Measurements from ENCODE around the gene PIGU. TPM values are rescaled to one million over a fixed set of nuclear protein-coding genes. Genes with fewer than 3 reads are reported as not detected.

The PIGU gene
- total and polyA plus RNA-seq, 4 donors = 6.5 to 17.3 (median 10.6) TPM

GRCh38 chr20:34574861-34575260, 102.0 kb downstream of the PIGU start:
- DNase-seq = no peak
- intact Hi-C loops (cut with DNase I) = no loop called here
- Histone ChIP-seq H3K4me1 (ENCODE audit: control insufficient read depth in 1 of 2, insufficient read depth in 2 of 2, low read length in 2 of 2) (no peaks in the 10 kb centered on the region), H3K27ac (ENCODE audit: low read depth in 1 of 2, low read length in 2 of 2) (no peak overlapping the region), H3K9me3 (ENCODE audit: control insufficient read depth, low read length) (no peaks in the 10 kb centered on the region), H3K4me3 (ENCODE audit: low read length in 2 of 2) (no peak overlapping the region), H3K36me3 (ENCODE audit: control insufficient read depth in 1 of 2, insufficient read depth in 2 of 2, low read length in 1 of 2) (peaks cover 0 to 10% of the 10 kb centered on the region in 2 donors), H3K27me3 (ENCODE audit: control insufficient read depth in 1 of 2, insufficient read depth in 2 of 2, low read length in 1 of 2) (no peaks in the 10 kb centered on the region)
- 90 to 94% methylated on average over 6 of the region's 6 CpGs for WGBS, 2 donors
- ATAC-seq (ENCODE audit: low FRiP score) = no peak

GRCh38 chr20:34574426-34574825, 102.5 kb downstream of the PIGU start:
- Histone ChIP-seq H3K4me1 (ENCODE audit: control insufficient read depth in 1 of 2, insufficient read depth in 2 of 2, low read length in 2 of 2) (no peaks in the 10 kb centered on the region), H3K27ac (ENCODE audit: low read depth in 1 of 2, low read length in 2 of 2) (no peak overlapping the region), H3K36me3 (ENCODE audit: control insufficient read depth in 1 of 2, insufficient read depth in 2 of 2, low read length in 1 of 2) (peaks cover 0 to 10% of the 10 kb centered on the region in 2 donors), H3K9me3 (ENCODE audit: control insufficient read depth, low read length) (no peaks in the 10 kb centered on the region), H3K27me3 (ENCODE audit: control insufficient read depth in 1 of 2, insufficient read depth in 2 of 2, low read length in 1 of 2) (no peaks in the 10 kb centered on the region), H3K4me3 (ENCODE audit: low read length in 2 of 2) (no peak overlapping the region)
- 96 to 97% methylated on average over 5 of the region's 5 CpGs for WGBS, 2 donors
- DNase-seq (no peak), ATAC-seq (ENCODE audit: low FRiP score) (no peak)
- intact Hi-C loops (cut with DNase I) = no loop called here

- intact Hi-C loops (cut with DNase I) = no loop called here
- Histone ChIP-seq H3K36me3 (ENCODE audit: control insufficient read depth in 1 of 2, insufficient read depth in 2 of 2, low read length in 1 of 2) (peaks cover 0 to 10% of the 10 kb centered on the region in 2 donors), H3K27ac (ENCODE audit: low read depth in 1 of 2, low read length in 2 of 2) (no peak overlapping the region), H3K27me3 (ENCODE audit: control insufficient read depth in 1 of 2, insufficient read depth in 2 of 2, low read length in 1 of 2) (no peaks in the 10 kb centered on the region), H3K4me1 (ENCODE audit: control insufficient read depth in 1 of 2, insufficient read depth in 2 of 2, low read length in 2 of 2) (no peaks in the 10 kb centered on the region), H3K9me3 (ENCODE audit: control insufficient read depth, low read length) (no peaks in the 10 kb centered on the region), H3K4me3 (ENCODE audit: low read length in 2 of 2) (no peak overlapping the region)
- ATAC-seq (ENCODE audit: low FRiP score) = no peak
- DNase-seq = no peak
- WGBS, 2 donors = 83 to 85% methylated on average over 7 of the region's 7 CpGs
These were observed 103.2 kb downstream of the PIGU start for GRCh38 chr20:34573541-34574300.

GRCh38 chr20:34571753-34572152, 105.1 kb downstream of the PIGU start:
- 88 to 89% methylated on average over 5 of the region's 5 CpGs for WGBS, 2 donors
- no peaks in the 10 kb centered on the region for H3K4me1 ChIP-seq (ENCODE audit: control insufficient read depth in 1 of 2, insufficient read depth in 2 of 2, low read length in 2 of 2)
- intact Hi-C loops (cut with DNase I) = no loop called here
- ATAC-seq (ENCODE audit: low FRiP score) = no peak
- peaks cover 0 to 10% of the 10 kb centered on the region in 2 donors for H3K36me3 ChIP-seq (ENCODE audit: control insufficient read depth in 1 of 2, insufficient read depth in 2 of 2, low read length in 1 of 2)
- H3K27ac ChIP-seq (ENCODE audit: low read depth in 1 of 2, low read length in 2 of 2) = no peak overlapping the region
- H3K27me3 ChIP-seq (ENCODE audit: control insufficient read depth in 1 of 2, insufficient read depth in 2 of 2, low read length in 1 of 2) = no peaks in the 10 kb centered on the region
- DNase-seq = no peak
- H3K4me3 ChIP-seq (ENCODE audit: low read length in 2 of 2) = no peak overlapping the region
- no peaks in the 10 kb centered on the region for H3K9me3 ChIP-seq (ENCODE audit: control insufficient read depth, low read length)

- intact Hi-C loops (cut with DNase I) = no loop called here
- H3K4me3 ChIP-seq (ENCODE audit: low read length in 2 of 2) = no peak overlapping the region
- H3K27ac ChIP-seq (ENCODE audit: low read depth in 1 of 2, low read length in 2 of 2) = no peak overlapping the region
- H3K27me3 ChIP-seq (ENCODE audit: control insufficient read depth in 1 of 2, insufficient read depth in 2 of 2, low read length in 1 of 2) = no peaks in the 10 kb centered on the region
- H3K9me3 ChIP-seq (ENCODE audit: control insufficient read depth, low read length) = no peaks in the 10 kb centered on the region
- peaks cover 0 to 10% of the 10 kb centered on the region in 2 donors for H3K36me3 ChIP-seq (ENCODE audit: control insufficient read depth in 1 of 2, insufficient read depth in 2 of 2, low read length in 1 of 2)
- WGBS, 2 donors = 56 to 60% methylated on average over 3 of the region's 3 CpGs
- DNase-seq (no peak), ATAC-seq (ENCODE audit: low FRiP score) (no peak)
- H3K4me1 ChIP-seq (ENCODE audit: control insufficient read depth in 1 of 2, insufficient read depth in 2 of 2, low read length in 2 of 2) = no peaks in the 10 kb centered on the region
These were observed 106.0 kb downstream of the PIGU start for GRCh38 chr20:34570859-34571306.

GRCh38 chr20:34569598-34569997, 107.3 kb downstream of the PIGU start:
- no peak for ATAC-seq (ENCODE audit: low FRiP score)
- no peak overlapping the region for H3K27ac ChIP-seq (ENCODE audit: low read depth in 1 of 2, low read length in 2 of 2)
- WGBS, 2 donors = 94% methylated on average over 2 of the region's 2 CpGs
- intact Hi-C loops (cut with DNase I) = no loop called here
- peaks cover 0 to 10% of the 10 kb centered on the region in 2 donors for H3K36me3 ChIP-seq (ENCODE audit: control insufficient read depth in 1 of 2, insufficient read depth in 2 of 2, low read length in 1 of 2)
- no peaks in the 10 kb centered on the region for H3K27me3 ChIP-seq (ENCODE audit: control insufficient read depth in 1 of 2, insufficient read depth in 2 of 2, low read length in 1 of 2)
- H3K4me3 ChIP-seq (ENCODE audit: low read length in 2 of 2) = no peak overlapping the region
- H3K9me3 ChIP-seq (ENCODE audit: control insufficient read depth, low read length) = no peaks in the 10 kb centered on the region
- no peaks in the 10 kb centered on the region for H3K4me1 ChIP-seq (ENCODE audit: control insufficient read depth in 1 of 2, insufficient read depth in 2 of 2, low read length in 2 of 2)
- DNase-seq = no peak

- Histone ChIP-seq H3K4me3 (ENCODE audit: low read length in 2 of 2) (no peak overlapping the region), H3K27ac (ENCODE audit: low read depth in 1 of 2, low read length in 2 of 2) (no peak overlapping the region), H3K9me3 (ENCODE audit: control insufficient read depth, low read length) (no peaks in the 10 kb centered on the region), H3K4me1 (ENCODE audit: control insufficient read depth in 1 of 2, insufficient read depth in 2 of 2, low read length in 2 of 2) (no peaks in the 10 kb centered on the region), H3K27me3 (ENCODE audit: control insufficient read depth in 1 of 2, insufficient read depth in 2 of 2, low read length in 1 of 2) (no peaks in the 10 kb centered on the region), H3K36me3 (ENCODE audit: control insufficient read depth in 1 of 2, insufficient read depth in 2 of 2, low read length in 1 of 2) (peaks cover 0 to 7% of the 10 kb centered on the region in 2 donors)
- DNase-seq (no peak), ATAC-seq (ENCODE audit: low FRiP score) (no peak)
- WGBS, 2 donors = 92 to 93% methylated on average over 15 of the region's 15 CpGs
- intact Hi-C loops (cut with DNase I) = no loop called here
These were observed 108.7 kb downstream of the PIGU start for GRCh38 chr20:34567892-34568865.

DNA sequence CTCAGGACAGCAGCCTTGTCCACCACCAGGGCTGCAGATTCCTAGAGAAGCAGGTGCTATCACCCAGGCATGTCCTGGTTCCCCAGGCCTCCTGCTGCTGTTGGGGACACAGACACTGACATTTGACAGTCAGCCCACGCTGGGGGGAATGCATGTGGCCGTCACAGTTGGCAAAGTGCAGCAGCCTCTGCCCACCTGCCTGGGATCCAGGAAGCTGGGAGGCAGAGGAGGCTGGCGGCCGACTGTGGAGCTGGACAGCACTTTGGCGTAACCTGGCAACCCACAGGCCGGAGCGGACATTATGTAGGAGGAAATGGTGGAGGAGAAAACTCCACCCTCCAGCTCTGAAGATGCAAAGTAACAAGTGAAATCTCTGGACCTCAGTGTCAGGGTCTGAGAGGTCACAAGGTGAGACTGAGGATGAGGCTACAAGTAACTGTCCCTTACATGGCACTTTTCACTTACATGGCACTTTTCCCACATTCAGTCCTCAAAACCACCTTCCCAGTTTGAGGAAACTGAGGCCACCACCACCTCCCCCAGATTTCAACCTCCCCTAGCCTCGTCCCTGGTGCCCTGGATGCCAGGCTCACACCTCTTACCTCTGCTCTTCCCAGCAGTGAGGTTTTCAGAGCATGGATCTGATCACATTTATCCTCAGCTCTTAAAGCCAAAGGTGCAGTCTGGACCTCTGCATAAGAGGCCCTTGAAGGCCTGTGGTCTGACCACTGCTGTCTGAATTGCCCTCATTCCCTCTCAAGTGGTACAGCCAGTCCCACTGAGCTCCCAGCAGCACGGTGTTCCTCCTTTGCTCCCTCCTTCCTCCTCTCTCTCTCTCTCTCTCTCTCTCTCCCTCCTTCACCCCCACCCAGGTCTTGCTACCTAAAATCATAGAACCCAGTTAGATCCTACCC, 109.7 kb downstream of the PIGU start:
- intact Hi-C loops (cut with DNase I) = no loop called here
- WGBS, 2 donors = 87 to 89% methylated on average over 9 of the region's 9 CpGs
- no peak for DNase-seq

More for the DNA sequence above, 109.7 kb downstream of the PIGU start:
- no peaks in the 10 kb centered on the region for H3K4me1 ChIP-seq (ENCODE audit: control insufficient read depth in 1 of 2, insufficient read depth in 2 of 2, low read length in 2 of 2)
- peaks cover 0 to 7% of the 10 kb centered on the region in 2 donors for H3K36me3 ChIP-seq (ENCODE audit: control insufficient read depth in 1 of 2, insufficient read depth in 2 of 2, low read length in 1 of 2)
- H3K27me3 ChIP-seq (ENCODE audit: control insufficient read depth in 1 of 2, insufficient read depth in 2 of 2, low read length in 1 of 2) = no peaks in the 10 kb centered on the region
- no peaks in the 10 kb centered on the region for H3K9me3 ChIP-seq (ENCODE audit: control insufficient read depth, low read length)
- no peak for ATAC-seq (ENCODE audit: low FRiP score)
- no peak overlapping the region for H3K27ac ChIP-seq (ENCODE audit: low read depth in 1 of 2, low read length in 2 of 2)
- H3K4me3 ChIP-seq (ENCODE audit: low read length in 2 of 2) = no peak overlapping the region

All from aorta (tissue), 5 donors.